IMR-90 (cell line): ENCODE data around the gene COA5. TPM values are rescaled to one million over a fixed set of nuclear protein-coding genes. Genes with fewer than 3 reads are reported as not detected.

Source experiments
- ATAC-seq: fragments of 200-7000 bp; cut with Tn5 transposase; 2 replicates; pipeline ENCODE4 v1.9.1; 2020; ENCODE audit warnings: low read depth, mild to moderate bottlenecking, moderate library complexity
- BruUV-seq: library from RNA; stranded (reverse); fragments of 400-500 nt; replicated peaks from 2 replicates; lab custom pipeline; 2021; lab: Mats Ljungman, UMichigan
- CTCF ChIA-PET: fragments of 300-600 bp; formaldehyde crosslinking; extraction: SDS; loops from one replicate; lab custom pipeline; 2021; ENCODE audit warnings: antibody characterized with exemption; lab: Yijun Ruan, JAX
- POLR2A ChIA-PET: fragments of 300-600 bp; sonication (Branson Sonifier 250); formaldehyde crosslinking; loops from one replicate; lab custom pipeline; 2022; ENCODE audit warnings: antibody characterized with exemption; ENCODE audit not compliant: unreplicated experiment; lab: Charles Lee
- DNase-seq: peaks from one replicate; pipeline ENCODE4 v3.0.0; 2013
- H2AFZ ChIP-seq: replicated peaks from 2 replicates; pipeline ENCODE3; 2013; ENCODE audit warnings: low read length, mild to moderate bottlenecking; ENCODE audit not compliant: poor library complexity
- H2AK5ac ChIP-seq: 2 replicates; pipeline ENCODE4 v1.6.1; 2013; ENCODE audit warnings: low read depth, low read length, inconsistent platforms
- H2AK9ac ChIP-seq: replicated peaks from 2 replicates; pipeline ENCODE3; 2013; ENCODE audit warnings: mild to moderate bottlenecking, low read depth, low read length, moderate library complexity; ENCODE audit not compliant: poor library complexity
- H2BK120ac ChIP-seq: 2 replicates; pipeline ENCODE4 v1.6.1; 2013; ENCODE audit warnings: low read depth, low read length, inconsistent platforms
- H2BK15ac ChIP-seq: 3 replicates; pipeline ENCODE4 v1.6.1; 2013; ENCODE audit warnings: low read depth, low read length, inconsistent platforms
- H2BK20ac ChIP-seq: 2 replicates; pipeline ENCODE4 v1.6.1; 2013; ENCODE audit warnings: low read depth, mild to moderate bottlenecking, inconsistent platforms, low read length, moderate library complexity
- H2BK5ac ChIP-seq: 2 replicates; pipeline ENCODE4 v1.6.1; 2013; ENCODE audit warnings: mild to moderate bottlenecking, low read depth, low read length, inconsistent platforms; ENCODE audit not compliant: poor library complexity, severe bottlenecking
- H3K14ac ChIP-seq: replicated peaks from 2 replicates; pipeline ENCODE4 v1.6.1; 2013; ENCODE audit warnings: low read depth, low read length, inconsistent platforms
- H3K18ac ChIP-seq: 2 replicates; pipeline ENCODE4 v1.6.1; 2013; ENCODE audit warnings: low read depth, low read length, control low read depth
- H3K23ac ChIP-seq: 2 replicates; pipeline ENCODE4 v1.6.1; 2013; ENCODE audit warnings: low read depth, low read length, inconsistent platforms
- H3K27ac ChIP-seq: 2 replicates; pipeline ENCODE4 v1.5.1; 2013; ENCODE audit warnings: mild to moderate bottlenecking, control low read depth, low read length; ENCODE audit not compliant: insufficient read depth
- H3K27me3 ChIP-seq: 2 replicates; pipeline ENCODE4 v1.6.1; 2013; ENCODE audit warnings: low read length; ENCODE audit not compliant: control insufficient read depth, insufficient read depth
- H3K36me3 ChIP-seq: 2 replicates; pipeline ENCODE4 v1.6.1; 2013; ENCODE audit warnings: low read length, mixed read lengths; ENCODE audit not compliant: control insufficient read depth, insufficient read depth
- H3K4ac ChIP-seq: 2 replicates; pipeline ENCODE4 v1.6.1; 2013; ENCODE audit warnings: low read depth, low read length, inconsistent platforms
- H3K4me1 ChIP-seq: 2 replicates; pipeline ENCODE4 v1.6.1; 2013; ENCODE audit warnings: low read length, mixed read lengths; ENCODE audit not compliant: control insufficient read depth, insufficient read depth
- H3K4me2 ChIP-seq: 2 replicates; pipeline ENCODE4 v1.6.1; 2013; ENCODE audit warnings: low read depth, mild to moderate bottlenecking, control low read depth, low read length, moderate library complexity
- H3K4me3 ChIP-seq: 2 replicates; pipeline ENCODE4 v1.5.1; 2013; ENCODE audit warnings: low read depth, mild to moderate bottlenecking, control low read depth, low read length, moderate library complexity; ENCODE audit not compliant: insufficient read depth
- H3K56ac ChIP-seq: 2 replicates; pipeline ENCODE4 v1.6.1; 2013; ENCODE audit warnings: low read length, inconsistent platforms; ENCODE audit not compliant: insufficient read depth; ENCODE audit errors: extremely low read depth
- H3K79me1 ChIP-seq, 2 experiments: 2 replicates each; pipeline ENCODE4 v1.6.1; 2013; ENCODE audit warnings: low read length in 2 of 2, inconsistent platforms in 1 of 2, low read depth in 1 of 2
- H3K9ac ChIP-seq: 2 replicates; pipeline ENCODE4 v1.6.1; 2013; ENCODE audit warnings: low read depth, low read length, control low read depth
- H3K9me1 ChIP-seq: 2 replicates; pipeline ENCODE4 v1.6.1; 2013; ENCODE audit warnings: low read length, inconsistent platforms; ENCODE audit not compliant: insufficient read depth
- H3K9me3 ChIP-seq: 2 replicates; pipeline ENCODE4 v1.6.1; 2013; ENCODE audit warnings: low read length; ENCODE audit not compliant: control insufficient read depth, insufficient read depth
- H4K20me1 ChIP-seq: 2 replicates; pipeline ENCODE4 v1.6.1; 2013; ENCODE audit warnings: low read length, inconsistent platforms; ENCODE audit not compliant: insufficient read depth
- H4K5ac ChIP-seq: 2 replicates; pipeline ENCODE4 v1.6.1; 2013; ENCODE audit warnings: mild to moderate bottlenecking, low read depth, low read length, control low read depth
- H4K8ac ChIP-seq, 2 experiments: 2 replicates each; pipeline ENCODE4 v1.6.1; 2013; ENCODE audit warnings: low read depth in 2 of 2, low read length in 2 of 2, control low read depth in 1 of 2, inconsistent platforms in 1 of 2
- H4K91ac ChIP-seq: 2 replicates; pipeline ENCODE4 v1.6.1; 2013; ENCODE audit warnings: low read depth, low read length, inconsistent platforms; ENCODE audit not compliant: insufficient read depth
- BHLHE40 ChIP-seq: fragments of 150-350 bp; IDR thresholded peaks from 2 replicates; pipeline ENCODE4 v1.6.1; 2016; ENCODE audit warnings: mild to moderate bottlenecking, low read depth, low read length
- CHD1 ChIP-seq: IDR thresholded peaks from 2 replicates; pipeline ENCODE4 v1.6.1; 2012; ENCODE audit warnings: low read depth, low read length, improper control_type of control experiment
- FOS ChIP-seq: fragments of 150-350 bp; IDR thresholded peaks from 2 replicates; pipeline ENCODE4 v1.6.1; 2016; ENCODE audit warnings: low read depth, low read length
- RAD21 ChIP-seq: IDR thresholded peaks from 2 replicates; pipeline ENCODE4 v1.6.1; 2012; ENCODE audit warnings: low read length, improper control_type of control experiment
- RCOR1 ChIP-seq: IDR thresholded peaks from 2 replicates; pipeline ENCODE4 v1.6.1; 2012; ENCODE audit warnings: mild to moderate bottlenecking, low read length, improper control_type of control experiment; ENCODE audit not compliant: insufficient replicate concordance
- RFX5 ChIP-seq: IDR thresholded peaks from 2 replicates; pipeline ENCODE4 v1.8.0; 2012; ENCODE audit warnings: low read depth, mild to moderate bottlenecking, low read length, moderate library complexity
- WGBS, 2 experiments: methylation state at CpG; one replicate each; pipeline versions ENCODE4 v1.1.5 to v1.1.7; 2013; ENCODE audit warnings: missing lambda C conversion rate in 2 of 2; ENCODE audit not compliant: insufficient read length in 1 of 2; ENCODE audit errors: extremely low coverage in 2 of 2; 5-methylcytosine and 5-hydroxymethylcytosine counted together
- dilution Hi-C: fragments of 300-500 bp; cut with HindIII; formaldehyde crosslinking; loops from one replicate; pipeline ENCODE4 v1.14.3; 2018; ENCODE audit warnings: low sequenced_read_pairs; ENCODE audit not compliant: unreplicated experiment
- in situ Hi-C: fragments of 300-500 bp; cut with MboI; formaldehyde crosslinking; loops from 3 replicates; pipeline ENCODE4 v1.14.3; 2019; ENCODE audit warnings: low sequenced_read_pairs, inconsistent platforms, mixed read lengths
- intact Hi-C: fragments of 100-400 bp; cut with micrococcal nuclease; formaldehyde crosslinking; loops from 2 replicates; pipeline ENCODE4 v1.10.0; 2022
- polyA plus RNA-seq, 3 experiments: library from polyadenylated mRNA; depleted of rRNA; stranded (reverse); fragments of >200 nt; gene quantifications; 2 replicates each; pipeline ENCODE4 v1.2.3, GENCODE V29; 2012; ENCODE audit warnings: low replicate concordance in 1 of 3
- total RNA-seq: library from RNA; depleted of rRNA; stranded (reverse); fragments of >200 nt; gene quantifications from 2 replicates; pipeline ENCODE4 v1.2.3, GENCODE V29; 2012
- TF ChIP-seq, protein P1 (sequence below): fragments of 150-350 bp; IDR thresholded peaks from 2 replicates; pipeline ENCODE4 v1.6.1; 2017; ENCODE audit warnings: mild to moderate bottlenecking, antibody characterized with exemption, low read length, low read depth

Gene COA5
- total and polyA plus RNA-seq, 2 of the 4 experiments (the other 2 are of a cell fraction): 8.4 to 14.2 TPM

GRCh38 chr2:98572676-98573075 lies 35.6 kb downstream of the COA5 start:
- Histone ChIP-seq H3K23ac (no peak overlapping the region), H3K9me3 (no peaks in the 10 kb centered on the region), H2BK120ac (no peak overlapping the region), H3K27me3 (no peaks in the 10 kb centered on the region), H3K27ac (no peak overlapping the region), H3K9me1 (peaks cover 9% of the 10 kb centered on the region), H3K56ac (no peak overlapping the region), H2BK20ac (no peak overlapping the region), H3K18ac (no peak overlapping the region), H3K4ac (no peak overlapping the region), H2BK5ac (no peak overlapping the region), H3K4me1 (0 out of 2 replicates have a peak, but pooled peaks cover 3% of the 10 kb centered on the region), H3K14ac (no peak overlapping the region), H2AK9ac (no peak overlapping the region), H2AK5ac (no peak overlapping the region), H4K8ac (no peak overlapping the region), H3K9ac (no peak overlapping the region), H3K4me2 (no peak overlapping the region), H2AFZ (no peak overlapping the region), H3K36me3 (peaks cover 38% of the 10 kb centered on the region), H4K20me1 (peaks cover 4% of the 10 kb centered on the region; the same call in 1 of the 2 replicates), H3K79me1 (no peaks in the 10 kb centered on the region; a peak in 1 of 4 replicates), H4K5ac (no peak overlapping the region), H3K4me3 (no peak overlapping the region), H4K91ac (no peak overlapping the region), H2BK15ac (no peak overlapping the region)
- POLR2A ChIA-PET: no interaction called here
- no peak for DNase-seq
- in situ Hi-C loops (no loop called here), intact Hi-C loops (no loop called here), dilution Hi-C loops (no loop called here)
- no TSS peak for BruUV-seq
- WGBS, 2 experiments: 100% methylated on average over 3 of the region's 15 CpGs; no CpG with 5 or more reads in 1 of the 2 experiments
- TF ChIP-seq BHLHE40 (no peak), RAD21 (no peak), RFX5 (no peak), FOS (no peak), RCOR1 (no peak), CHD1 (no peak)
- TF ChIP-seq, protein P1, sequence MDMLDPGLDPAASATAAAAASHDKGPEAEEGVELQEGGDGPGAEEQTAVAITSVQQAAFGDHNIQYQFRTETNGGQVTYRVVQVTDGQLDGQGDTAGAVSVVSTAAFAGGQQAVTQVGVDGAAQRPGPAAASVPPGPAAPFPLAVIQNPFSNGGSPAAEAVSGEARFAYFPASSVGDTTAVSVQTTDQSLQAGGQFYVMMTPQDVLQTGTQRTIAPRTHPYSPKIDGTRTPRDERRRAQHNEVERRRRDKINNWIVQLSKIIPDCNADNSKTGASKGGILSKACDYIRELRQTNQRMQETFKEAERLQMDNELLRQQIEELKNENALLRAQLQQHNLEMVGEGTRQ: no peak
- no peak for ATAC-seq
- CTCF ChIA-PET: no interaction called here
